Astrocyte of the spinal cord (primary cell): ENCODE results near the gene ZNF844.

Experiments used
- DNase-seq: peaks from one replicate; pipeline ENCODE4 v3.0.0; 2011; ENCODE audit warnings: low read depth, low spot score
- H3K4me3 ChIP-seq: 2 replicates; pipeline ENCODE4 v1.5.1; 2011; ENCODE audit warnings: low read depth, mild to moderate bottlenecking, low read length, moderate library complexity
- CTCF ChIP-seq: IDR thresholded peaks from 2 replicates; pipeline ENCODE4 v1.5.1; 2012; ENCODE audit warnings: low read depth, mild to moderate bottlenecking, low read length, inconsistent platforms
- in situ Hi-C: cut with HindIII; loops from 2 replicates; pipeline ENCODE4 v1.10.0; 2017; ENCODE audit warnings: low sequenced_read_pairs

The ZNF844 gene

GRCh38 chr19:12042893-12043292 lies 21.6 kb upstream of the ZNF844 start:
- no peak overlapping the region for H3K4me3 ChIP-seq
- in situ Hi-C loops, result no loop called here
- DNase-seq, result no peak
- TF ChIP-seq CTCF, result no peak

GRCh38 chr19:12043752-12044422 lies 20.6 kb upstream of the ZNF844 start:
- H3K4me3 ChIP-seq, result no peak overlapping the region
- DNase-seq, result no peak
- in situ Hi-C loops, result no loop called here
- TF ChIP-seq CTCF, result no peak

GRCh38 chr19:12047868-12048267 lies 16.7 kb upstream of the ZNF844 start:
- in situ Hi-C loops, result no loop called here
- DNase-seq, result no peak
- no peak overlapping the region for H3K4me3 ChIP-seq
- TF ChIP-seq CTCF, result no peak

- peak overlapping the region; percentile 65 for H3K4me3 ChIP-seq
- TF ChIP-seq CTCF, result no peak
- DNase-seq, result no peak
- in situ Hi-C loops, result no loop called here
Observed at GRCh38 chr19:12052091-12052496, 12.4 kb upstream of the ZNF844 start.

GRCh38 chr19:12052497-12053169 lies 11.9 kb upstream of the ZNF844 start, which contains the start of gene ZNF878:
ZNF878 (minus strand) TSS chr19:12052961; CDS start chr19:12052801, 160 bp downstream.
- peak; percentile 83 for DNase-seq
- peak; percentile 14 for TF ChIP-seq CTCF
- in situ Hi-C loops, result no loop called here
- peak within 1 kb of the TSS; percentile 65 for H3K4me3 ChIP-seq

- in situ Hi-C loops, result no loop called here
- no peak overlapping the region for H3K4me3 ChIP-seq
- no peak for TF ChIP-seq CTCF
- no peak for DNase-seq
Observed at GRCh38 chr19:12055784-12056183, 8.7 kb upstream of the ZNF844 start.
